Astrocyte of the cerebellum (primary cell): ENCODE measurements around the gene ANKRD44.

Source experiments
- DNase-seq: peaks from one replicate; pipeline ENCODE4 v3.0.0-alpha.2; 2011; ENCODE audit warnings: low read depth
- H3K4me3 ChIP-seq: 2 replicates; pipeline ENCODE4 v1.5.1; 2011; ENCODE audit warnings: mild to moderate bottlenecking, low read depth, low read length, moderate library complexity
- CTCF ChIP-seq: IDR thresholded peaks from 2 replicates; pipeline ENCODE4 v1.5.1; 2012; ENCODE audit warnings: low read length, low read depth, moderate library complexity, mild to moderate bottlenecking; ENCODE audit errors: missing control alignments
- in situ Hi-C: cut with HindIII; loops from 2 replicates; pipeline ENCODE4 v1.10.0; 2017; ENCODE audit warnings: low sequenced_read_pairs

Gene ANKRD44

GRCh38 chr2:197339496-197340220 is 29.1 kb upstream of the ANKRD44 start:
- in situ Hi-C loops = no loop called here
- H3K4me3 ChIP-seq = no peak overlapping the region
- DNase-seq = no peak
- no peak for TF ChIP-seq CTCF

- H3K4me3 ChIP-seq = no peak overlapping the region
- in situ Hi-C loops = no loop called here
- DNase-seq = no peak
- TF ChIP-seq CTCF = no peak
These were observed 28.4 kb upstream of the ANKRD44 start for GRCh38 chr2:197339016-197339415.

GRCh38 chr2:197332641-197333040 is 22.1 kb upstream of the ANKRD44 start:
- no peak for TF ChIP-seq CTCF
- DNase-seq = no peak
- in situ Hi-C loops = no loop called here
- H3K4me3 ChIP-seq = no peak overlapping the region

GRCh38 chr2:197328461-197328860 is 17.9 kb upstream of the ANKRD44 start:
- no peak for TF ChIP-seq CTCF
- H3K4me3 ChIP-seq = no peak overlapping the region
- in situ Hi-C loops = no loop called here
- no peak for DNase-seq

GRCh38 chr2:197327472-197328098 is 17.0 kb upstream of the ANKRD44 start:
- in situ Hi-C loops = no loop called here
- TF ChIP-seq CTCF = no peak
- no peak overlapping the region for H3K4me3 ChIP-seq
- no peak for DNase-seq

GRCh38 chr2:197327073-197327471 is 16.5 kb upstream of the ANKRD44 start:
- in situ Hi-C loops = no loop called here
- no peak overlapping the region for H3K4me3 ChIP-seq
- TF ChIP-seq CTCF = no peak
- no peak for DNase-seq
